ENCODE results near the gene ATP7B. TPM values are rescaled to one million over a fixed set of nuclear protein-coding genes. Genes with fewer than 3 reads are reported as not detected.

Gene ATP7B
- total and polyA plus RNA-seq, 2 experiments from 2014 or later: 2.2 to 12.8 TPM

DNA sequence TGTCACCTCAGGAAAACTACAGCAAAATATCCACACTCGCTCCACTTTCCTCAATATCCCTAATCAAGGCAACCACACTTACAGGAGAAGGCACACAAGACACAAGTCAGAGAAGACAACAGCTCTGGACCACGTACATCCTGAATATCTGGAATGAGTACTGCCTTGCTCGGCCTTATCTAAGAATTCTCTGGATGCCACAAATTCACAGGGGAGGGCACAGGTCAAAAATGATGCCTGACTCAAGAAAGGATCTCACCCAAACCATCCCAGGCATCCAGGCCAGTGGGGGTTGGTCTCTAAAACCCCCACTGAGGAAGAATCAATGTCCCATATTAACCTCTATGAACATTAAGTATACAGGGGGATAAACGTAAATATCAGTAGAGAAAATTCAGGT, 29.9 kb downstream of the ATP7B start:
- Histone ChIP-seq H3K9me2 (ENCODE audit: insufficient read depth) (no peaks in the 10 kb centered on the region), H3K79me2 (replicated peaks; ENCODE audit: insufficient read depth) (no peaks in the 10 kb centered on the region), H3K36me3 (ENCODE audit: insufficient read depth) (no peaks in the 10 kb centered on the region), H3K4me3 (no peak overlapping the region), H3K4me2 (0 out of 2 replicates have a peak overlapping the region, but pooled peaks have one; percentile 5), H2AFZ (no peak overlapping the region), H3K27me3 (ENCODE audit: insufficient read depth) (no peaks in the 10 kb centered on the region), H3F3A (replicated peaks; ENCODE audit: low read depth) (no peaks in the 10 kb centered on the region), H3K27ac (ENCODE audit: low read depth) (no peak overlapping the region), H3K4me1 (ENCODE audit: insufficient read depth) (peaks cover 7% of the 10 kb centered on the region; the same call in 1 of the 2 replicates), H4K20me1 (replicated peaks; ENCODE audit: insufficient read depth) (no peaks in the 10 kb centered on the region; the same call in 1 of the 2 replicates)
- Mint-ChIP-seq H3K4me3 (no peak overlapping the region), H3K9me3 (no peaks in the 10 kb centered on the region; the same call in 2 of the 3 replicates), H3K36me3 (ENCODE audit: low read depth) (no peaks in the 10 kb centered on the region), H3K4me1 (peaks cover 4% of the 10 kb centered on the region), H3K27ac (no peak overlapping the region), H3K27me3 (ENCODE audit: insufficient read depth, low read depth, poor library complexity) (no peaks in the 10 kb centered on the region)
- ATAC-seq (peak; percentile 36; the same call in 1 of the 3 replicates), DNase-seq (ENCODE audit: low spot score) (peak; percentile 46)
- TF ChIP-seq, protein P1, sequence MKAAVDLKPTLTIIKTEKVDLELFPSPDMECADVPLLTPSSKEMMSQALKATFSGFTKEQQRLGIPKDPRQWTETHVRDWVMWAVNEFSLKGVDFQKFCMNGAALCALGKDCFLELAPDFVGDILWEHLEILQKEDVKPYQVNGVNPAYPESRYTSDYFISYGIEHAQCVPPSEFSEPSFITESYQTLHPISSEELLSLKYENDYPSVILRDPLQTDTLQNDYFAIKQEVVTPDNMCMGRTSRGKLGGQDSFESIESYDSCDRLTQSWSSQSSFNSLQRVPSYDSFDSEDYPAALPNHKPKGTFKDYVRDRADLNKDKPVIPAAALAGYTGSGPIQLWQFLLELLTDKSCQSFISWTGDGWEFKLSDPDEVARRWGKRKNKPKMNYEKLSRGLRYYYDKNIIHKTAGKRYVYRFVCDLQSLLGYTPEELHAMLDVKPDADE (IDR thresholded peaks at IDR 0.05): no peak
- TF ChIP-seq CREB1 (CRISPR knock-in tag; IDR thresholded peaks at IDR 0.05; ENCODE audit: low read depth) (no peak), NANOG (IDR thresholded peaks at IDR 0.05; ENCODE audit: borderline replicate concordance) (no peak), EZH2 (IDR thresholded peaks at IDR 0.05; ENCODE audit: low read depth, unreplicated experiment) (no peak), JUNB (IDR thresholded peaks at IDR 0.05; ENCODE audit: unreplicated experiment) (no peak), EZH2phosphoT487 (IDR thresholded peaks at IDR 0.05; ENCODE audit: unreplicated experiment) (no peak), STAT1 (IDR thresholded peaks at IDR 0.05; ENCODE audit: unreplicated experiment) (no peak), POLR2AphosphoS5 (IDR thresholded peaks at IDR 0.05; ENCODE audit: low read depth) (no peak), ZNF114 (CRISPR knock-in tag; IDR thresholded peaks at IDR 0.05) (no peak)
- TF ChIP-seq, protein P2, sequence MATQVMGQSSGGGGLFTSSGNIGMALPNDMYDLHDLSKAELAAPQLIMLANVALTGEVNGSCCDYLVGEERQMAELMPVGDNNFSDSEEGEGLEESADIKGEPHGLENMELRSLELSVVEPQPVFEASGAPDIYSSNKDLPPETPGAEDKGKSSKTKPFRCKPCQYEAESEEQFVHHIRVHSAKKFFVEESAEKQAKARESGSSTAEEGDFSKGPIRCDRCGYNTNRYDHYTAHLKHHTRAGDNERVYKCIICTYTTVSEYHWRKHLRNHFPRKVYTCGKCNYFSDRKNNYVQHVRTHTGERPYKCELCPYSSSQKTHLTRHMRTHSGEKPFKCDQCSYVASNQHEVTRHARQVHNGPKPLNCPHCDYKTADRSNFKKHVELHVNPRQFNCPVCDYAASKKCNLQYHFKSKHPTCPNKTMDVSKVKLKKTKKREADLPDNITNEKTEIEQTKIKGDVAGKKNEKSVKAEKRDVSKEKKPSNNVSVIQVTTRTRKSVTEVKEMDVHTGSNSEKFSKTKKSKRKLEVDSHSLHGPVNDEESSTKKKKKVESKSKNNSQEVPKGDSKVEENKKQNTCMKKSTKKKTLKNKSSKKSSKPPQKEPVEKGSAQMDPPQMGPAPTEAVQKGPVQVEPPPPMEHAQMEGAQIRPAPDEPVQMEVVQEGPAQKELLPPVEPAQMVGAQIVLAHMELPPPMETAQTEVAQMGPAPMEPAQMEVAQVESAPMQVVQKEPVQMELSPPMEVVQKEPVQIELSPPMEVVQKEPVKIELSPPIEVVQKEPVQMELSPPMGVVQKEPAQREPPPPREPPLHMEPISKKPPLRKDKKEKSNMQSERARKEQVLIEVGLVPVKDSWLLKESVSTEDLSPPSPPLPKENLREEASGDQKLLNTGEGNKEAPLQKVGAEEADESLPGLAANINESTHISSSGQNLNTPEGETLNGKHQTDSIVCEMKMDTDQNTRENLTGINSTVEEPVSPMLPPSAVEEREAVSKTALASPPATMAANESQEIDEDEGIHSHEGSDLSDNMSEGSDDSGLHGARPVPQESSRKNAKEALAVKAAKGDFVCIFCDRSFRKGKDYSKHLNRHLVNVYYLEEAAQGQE (IDR thresholded peaks at IDR 0.05; ENCODE audit: unreplicated experiment): no peak
- TF ChIP-seq, protein P3, sequence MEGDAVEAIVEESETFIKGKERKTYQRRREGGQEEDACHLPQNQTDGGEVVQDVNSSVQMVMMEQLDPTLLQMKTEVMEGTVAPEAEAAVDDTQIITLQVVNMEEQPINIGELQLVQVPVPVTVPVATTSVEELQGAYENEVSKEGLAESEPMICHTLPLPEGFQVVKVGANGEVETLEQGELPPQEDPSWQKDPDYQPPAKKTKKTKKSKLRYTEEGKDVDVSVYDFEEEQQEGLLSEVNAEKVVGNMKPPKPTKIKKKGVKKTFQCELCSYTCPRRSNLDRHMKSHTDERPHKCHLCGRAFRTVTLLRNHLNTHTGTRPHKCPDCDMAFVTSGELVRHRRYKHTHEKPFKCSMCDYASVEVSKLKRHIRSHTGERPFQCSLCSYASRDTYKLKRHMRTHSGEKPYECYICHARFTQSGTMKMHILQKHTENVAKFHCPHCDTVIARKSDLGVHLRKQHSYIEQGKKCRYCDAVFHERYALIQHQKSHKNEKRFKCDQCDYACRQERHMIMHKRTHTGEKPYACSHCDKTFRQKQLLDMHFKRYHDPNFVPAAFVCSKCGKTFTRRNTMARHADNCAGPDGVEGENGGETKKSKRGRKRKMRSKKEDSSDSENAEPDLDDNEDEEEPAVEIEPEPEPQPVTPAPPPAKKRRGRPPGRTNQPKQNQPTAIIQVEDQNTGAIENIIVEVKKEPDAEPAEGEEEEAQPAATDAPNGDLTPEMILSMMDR (conservative IDR thresholded peaks at IDR 0.05; ENCODE audit: low read depth in 2 of 2): no peak
- TF ChIP-seq, protein P4, sequence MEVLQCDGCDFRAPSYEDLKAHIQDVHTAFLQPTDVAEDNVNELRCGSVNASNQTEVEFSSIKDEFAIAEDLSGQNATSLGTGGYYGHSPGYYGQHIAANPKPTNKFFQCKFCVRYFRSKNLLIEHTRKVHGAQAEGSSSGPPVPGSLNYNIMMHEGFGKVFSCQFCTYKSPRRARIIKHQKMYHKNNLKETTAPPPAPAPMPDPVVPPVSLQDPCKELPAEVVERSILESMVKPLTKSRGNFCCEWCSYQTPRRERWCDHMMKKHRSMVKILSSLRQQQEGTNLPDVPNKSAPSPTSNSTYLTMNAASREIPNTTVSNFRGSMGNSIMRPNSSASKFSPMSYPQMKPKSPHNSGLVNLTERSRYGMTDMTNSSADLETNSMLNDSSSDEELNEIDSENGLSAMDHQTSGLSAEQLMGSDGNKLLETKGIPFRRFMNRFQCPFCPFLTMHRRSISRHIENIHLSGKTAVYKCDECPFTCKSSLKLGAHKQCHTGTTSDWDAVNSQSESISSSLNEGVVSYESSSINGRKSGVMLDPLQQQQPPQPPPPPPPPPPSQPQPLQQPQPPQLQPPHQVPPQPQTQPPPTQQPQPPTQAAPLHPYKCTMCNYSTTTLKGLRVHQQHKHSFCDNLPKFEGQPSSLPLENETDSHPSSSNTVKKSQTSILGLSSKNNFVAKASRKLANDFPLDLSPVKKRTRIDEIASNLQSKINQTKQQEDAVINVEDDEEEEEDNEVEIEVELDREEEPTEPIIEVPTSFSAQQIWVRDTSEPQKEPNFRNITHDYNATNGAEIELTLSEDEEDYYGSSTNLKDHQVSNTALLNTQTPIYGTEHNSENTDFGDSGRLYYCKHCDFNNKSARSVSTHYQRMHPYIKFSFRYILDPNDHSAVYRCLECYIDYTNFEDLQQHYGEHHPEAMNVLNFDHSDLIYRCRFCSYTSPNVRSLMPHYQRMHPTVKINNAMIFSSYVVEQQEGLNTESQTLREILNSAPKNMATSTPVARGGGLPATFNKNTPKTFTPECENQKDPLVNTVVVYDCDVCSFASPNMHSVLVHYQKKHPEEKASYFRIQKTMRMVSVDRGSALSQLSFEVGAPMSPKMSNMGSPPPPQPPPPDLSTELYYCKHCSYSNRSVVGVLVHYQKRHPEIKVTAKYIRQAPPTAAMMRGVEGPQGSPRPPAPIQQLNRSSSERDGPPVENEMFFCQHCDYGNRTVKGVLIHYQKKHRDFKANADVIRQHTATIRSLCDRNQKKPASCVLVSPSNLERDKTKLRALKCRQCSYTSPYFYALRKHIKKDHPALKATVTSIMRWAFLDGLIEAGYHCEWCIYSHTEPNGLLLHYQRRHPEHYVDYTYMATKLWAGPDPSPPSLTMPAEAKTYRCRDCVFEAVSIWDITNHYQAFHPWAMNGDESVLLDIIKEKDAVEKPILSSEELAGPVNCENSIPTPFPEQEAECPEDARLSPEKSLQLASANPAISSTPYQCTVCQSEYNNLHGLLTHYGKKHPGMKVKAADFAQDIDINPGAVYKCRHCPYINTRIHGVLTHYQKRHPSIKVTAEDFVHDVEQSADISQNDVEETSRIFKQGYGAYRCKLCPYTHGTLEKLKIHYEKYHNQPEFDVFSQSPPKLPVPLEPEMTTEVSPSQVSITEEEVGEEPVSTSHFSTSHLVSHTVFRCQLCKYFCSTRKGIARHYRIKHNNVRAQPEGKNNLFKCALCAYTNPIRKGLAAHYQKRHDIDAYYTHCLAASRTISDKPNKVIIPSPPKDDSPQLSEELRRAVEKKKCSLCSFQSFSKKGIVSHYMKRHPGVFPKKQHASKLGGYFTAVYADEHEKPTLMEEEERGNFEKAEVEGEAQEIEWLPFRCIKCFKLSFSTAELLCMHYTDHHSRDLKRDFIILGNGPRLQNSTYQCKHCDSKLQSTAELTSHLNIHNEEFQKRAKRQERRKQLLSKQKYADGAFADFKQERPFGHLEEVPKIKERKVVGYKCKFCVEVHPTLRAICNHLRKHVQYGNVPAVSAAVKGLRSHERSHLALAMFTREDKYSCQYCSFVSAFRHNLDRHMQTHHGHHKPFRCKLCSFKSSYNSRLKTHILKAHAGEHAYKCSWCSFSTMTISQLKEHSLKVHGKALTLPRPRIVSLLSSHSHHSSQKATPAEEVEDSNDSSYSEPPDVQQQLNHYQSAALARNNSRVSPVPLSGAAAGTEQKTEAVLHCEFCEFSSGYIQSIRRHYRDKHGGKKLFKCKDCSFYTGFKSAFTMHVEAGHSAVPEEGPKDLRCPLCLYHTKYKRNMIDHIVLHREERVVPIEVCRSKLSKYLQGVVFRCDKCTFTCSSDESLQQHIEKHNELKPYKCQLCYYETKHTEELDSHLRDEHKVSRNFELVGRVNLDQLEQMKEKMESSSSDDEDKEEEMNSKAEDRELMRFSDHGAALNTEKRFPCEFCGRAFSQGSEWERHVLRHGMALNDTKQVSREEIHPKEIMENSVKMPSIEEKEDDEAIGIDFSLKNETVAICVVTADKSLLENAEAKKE (CRISPR knock-in tag; IDR thresholded peaks at IDR 0.05): no peak
